Neuronal stem cell (in vitro differentiated cells): Measurements from ENCODE around the gene CTH.
"Not testable (repeated sequence)": the region's sequence is repeated elsewhere in the genome, so short reads cannot be mapped to it uniquely, and the experiment has no call there.

Experiments
- DNase-seq: peaks from one replicate; pipeline ENCODE4 v3.0.0-alpha.2; 2013; ENCODE audit warnings: low spot score
- H2AFZ ChIP-seq: one replicate; pipeline ENCODE4 v1.6.1; 2013; ENCODE audit warnings: mild to moderate bottlenecking, low read length, inconsistent platforms
- H2AK5ac ChIP-seq: 2 replicates; pipeline ENCODE4 v1.6.1; 2013; ENCODE audit warnings: low read depth, mild to moderate bottlenecking, inconsistent platforms, low read length, moderate library complexity, mixed read lengths
- H2BK120ac ChIP-seq: 2 replicates; pipeline ENCODE4 v1.6.1; 2013; ENCODE audit warnings: low read depth, mild to moderate bottlenecking, inconsistent platforms, low read length, moderate library complexity, mixed read lengths
- H2BK12ac ChIP-seq: one replicate; pipeline ENCODE4 v1.6.1; 2013; ENCODE audit warnings: low read length, inconsistent platforms
- H2BK15ac ChIP-seq: 2 replicates; pipeline ENCODE4 v1.6.1; 2013; ENCODE audit warnings: mild to moderate bottlenecking, low read length, inconsistent platforms, mixed read lengths
- H2BK5ac ChIP-seq: one replicate; pipeline ENCODE4 v1.6.1; 2013; ENCODE audit warnings: inconsistent platforms, mild to moderate bottlenecking, low read length, moderate library complexity
- H3K14ac ChIP-seq: one replicate; pipeline ENCODE4 v1.6.1; 2013; ENCODE audit warnings: low read length, inconsistent platforms
- H3K18ac ChIP-seq: 2 replicates; pipeline ENCODE4 v1.6.1; 2013; ENCODE audit warnings: low read length, inconsistent platforms
- H3K23ac ChIP-seq: 2 replicates; pipeline ENCODE4 v1.6.1; 2013; ENCODE audit warnings: low read depth, mild to moderate bottlenecking, mixed read lengths, low read length, inconsistent platforms; ENCODE audit not compliant: poor library complexity
- H3K27ac ChIP-seq: replicated peaks from 3 replicates; pipeline ENCODE4 v1.5.1; 2013; ENCODE audit warnings: low read length, inconsistent platforms
- H3K27me3 ChIP-seq, 3 experiments: 2 replicates each; pipeline ENCODE4 v1.6.1; 2013; ENCODE audit warnings: low read length in 3 of 3, mild to moderate bottlenecking in 2 of 3, inconsistent platforms in 1 of 3, low read depth in 1 of 3, mixed read lengths in 1 of 3, moderate library complexity in 1 of 3; ENCODE audit not compliant: control insufficient read depth in 3 of 3, insufficient read depth in 3 of 3
- H3K36me3 ChIP-seq, 2 donors: replicated peaks in 1 of 2; 2 replicates each; pipeline ENCODE4 v1.6.1; 2013; ENCODE audit warnings: low read length in 2 of 2; ENCODE audit not compliant: control insufficient read depth in 2 of 2, insufficient read depth in 2 of 2
- H3K4ac ChIP-seq: 2 replicates; pipeline ENCODE4 v1.6.1; 2013; ENCODE audit warnings: inconsistent platforms, mild to moderate bottlenecking, low read length, moderate library complexity
- H3K4me1 ChIP-seq, 2 donors: 1 replicate in 1 of 2; 2 replicates in 1 of 2; pipeline ENCODE4 v1.6.1; 2013; ENCODE audit warnings: low read length in 2 of 2, low read depth in 1 of 2; ENCODE audit not compliant: control insufficient read depth in 2 of 2, insufficient read depth in 1 of 2
- H3K4me2 ChIP-seq: one replicate; pipeline ENCODE4 v1.6.1; 2013; ENCODE audit warnings: mild to moderate bottlenecking, low read length, inconsistent platforms; ENCODE audit not compliant: insufficient read depth, poor library complexity, severe bottlenecking
- H3K4me3 ChIP-seq, 2 donors: 2 replicates each; pipeline ENCODE4 v1.5.1; 2013; ENCODE audit warnings: low read length in 2 of 2, mild to moderate bottlenecking in 2 of 2, inconsistent platforms in 1 of 2, moderate library complexity in 1 of 2
- H3K79me1 ChIP-seq: one replicate; pipeline ENCODE4 v1.6.1; 2013; ENCODE audit warnings: low read depth, mild to moderate bottlenecking, inconsistent platforms, low read length, moderate library complexity
- H3K9ac ChIP-seq: one replicate; pipeline ENCODE4 v1.6.1; 2013; ENCODE audit warnings: mild to moderate bottlenecking, low read depth, low read length, inconsistent platforms; ENCODE audit not compliant: poor library complexity
- H3K9me3 ChIP-seq, 2 donors: replicated peaks in 1 of 2; 2 replicates each; pipeline versions ENCODE3 to v1.6.1; 2013; ENCODE audit warnings: low read length in 2 of 2, mild to moderate bottlenecking in 2 of 2, inconsistent platforms in 1 of 2, low read depth in 1 of 2, mixed read lengths in 1 of 2, moderate library complexity in 1 of 2; ENCODE audit not compliant: control insufficient read depth in 2 of 2, insufficient read depth in 1 of 2
- H4K8ac ChIP-seq: one replicate; pipeline ENCODE4 v1.6.1; 2013; ENCODE audit warnings: low read depth, mild to moderate bottlenecking, inconsistent platforms, low read length, moderate library complexity
- H4K91ac ChIP-seq: one replicate; pipeline ENCODE4 v1.6.1; 2013; ENCODE audit warnings: low read length, low read depth, mild to moderate bottlenecking, inconsistent platforms; ENCODE audit not compliant: poor library complexity
- WGBS, 2 donors: extraction: QIAGEN DNeasy Blood & Tissue Kit; methylation state at CpG; one replicate each; pipeline ENCODE4 v1.1.7; 2013; ENCODE audit warnings: missing lambda C conversion rate in 2 of 2, mixed read lengths in 1 of 2; ENCODE audit not compliant: insufficient read length in 2 of 2, insufficient replicate concordance in 1 of 2; ENCODE audit errors: extremely low coverage in 2 of 2; 5-methylcytosine and 5-hydroxymethylcytosine counted together

The CTH gene

DNA sequence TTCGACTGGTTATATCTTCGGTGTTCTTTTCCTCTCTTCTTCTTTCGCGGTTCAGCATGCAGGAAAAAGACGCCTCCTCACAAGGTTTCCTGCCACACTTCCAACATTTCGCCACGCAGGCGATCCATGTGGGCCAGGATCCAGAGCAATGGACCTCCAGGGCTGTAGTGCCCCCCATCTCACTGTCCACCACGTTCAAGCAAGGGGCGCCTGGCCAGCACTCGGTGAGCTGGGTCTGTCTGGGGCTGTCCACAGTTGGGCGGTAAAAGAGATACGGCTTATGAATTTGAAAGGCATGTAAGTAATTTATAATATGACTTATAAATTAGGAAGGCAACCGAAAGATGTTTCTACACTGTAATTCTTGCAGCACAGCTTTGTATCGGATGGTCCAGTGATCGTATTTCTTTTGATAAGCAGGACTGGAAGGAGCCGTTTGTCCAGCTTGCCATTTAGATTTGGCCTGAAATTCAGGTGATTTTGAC lies 334 bp downstream of the CTH start:
- H3K27me3 ChIP-seq = no peaks in the 10 kb centered on the region
- H3K4ac ChIP-seq = no peak overlapping the region
- no CpG with 5 or more reads among the region's 17 CpGs for WGBS, 2 donors
- peak overlapping the region; percentile 89 for H2AFZ ChIP-seq
- H3K14ac ChIP-seq = no peak overlapping the region
- no peaks in the 10 kb centered on the region for H3K9me3 ChIP-seq
- peak overlapping the region; percentile 61 for H3K4me2 ChIP-seq
- peaks cover 2 to 3% of the 10 kb centered on the region in 2 donors for H3K4me1 ChIP-seq
- peak overlapping the region; percentile 29 for H3K23ac ChIP-seq
- H2AK5ac ChIP-seq = no peak overlapping the region
- H4K8ac ChIP-seq = peak overlapping the region; percentile 43
- H2BK12ac ChIP-seq = no peak overlapping the region
- no peak overlapping the region for H3K9ac ChIP-seq
- no peak overlapping the region for H2BK15ac ChIP-seq
- DNase-seq = no peak
- H3K36me3 ChIP-seq = peaks cover 0 to 9% of the 10 kb centered on the region in 2 donors
- peak overlapping the region; percentile 92 for H3K27ac ChIP-seq
- peaks cover 4% of the 10 kb centered on the region for H3K79me1 ChIP-seq
- peak overlapping the region; percentile 95 for H3K18ac ChIP-seq
- H4K91ac ChIP-seq = no peak overlapping the region
- no peak overlapping the region for H2BK120ac ChIP-seq
- peak overlapping the region; percentile 97 for H2BK5ac ChIP-seq
- peak overlapping the region; percentile 56 to 95 for H3K4me3 ChIP-seq

DNA sequence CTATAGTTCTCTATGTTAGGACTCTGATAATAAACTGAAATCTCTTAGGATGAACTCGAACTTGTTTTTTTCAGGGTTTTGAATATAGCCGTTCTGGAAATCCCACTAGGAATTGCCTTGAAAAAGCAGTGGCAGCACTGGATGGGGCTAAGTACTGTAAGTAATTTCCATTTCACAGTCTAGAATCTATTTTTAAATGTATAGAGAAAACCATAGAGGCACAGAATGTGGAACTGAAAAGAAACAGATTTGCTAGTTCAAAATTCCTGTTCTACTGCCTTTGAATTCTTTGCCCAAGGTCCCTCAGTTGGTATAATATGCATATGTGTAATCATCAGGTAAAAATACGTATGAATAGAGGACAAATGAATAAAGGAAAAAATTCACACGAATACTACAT lies 4.8 kb downstream of the CTH start:
- no peak overlapping the region for H2BK5ac ChIP-seq
- no peak overlapping the region for H3K4me3 ChIP-seq
- H2AK5ac ChIP-seq = no peak overlapping the region
- no peak overlapping the region for H2AFZ ChIP-seq
- H3K14ac ChIP-seq = no peak overlapping the region
- H2BK15ac ChIP-seq = no peak overlapping the region
- H2BK120ac ChIP-seq = no peak overlapping the region
- no peak overlapping the region for H4K91ac ChIP-seq
- H3K79me1 ChIP-seq = peaks cover 4% of the 10 kb centered on the region
- H3K27ac ChIP-seq = no peak overlapping the region
- no peak overlapping the region for H3K9ac ChIP-seq
- no peak for DNase-seq
- H4K8ac ChIP-seq = no peak overlapping the region
- no CpG with 5 or more reads among the region's 4 CpGs for WGBS, 2 donors
- no peak overlapping the region for H2BK12ac ChIP-seq
- no peak overlapping the region for H3K4me2 ChIP-seq
- no peaks in the 10 kb centered on the region for H3K27me3 ChIP-seq
- H3K4ac ChIP-seq = no peak overlapping the region
- H3K9me3 ChIP-seq = no peaks in the 10 kb centered on the region
- H3K4me1 ChIP-seq = peaks cover 0 to 3% of the 10 kb centered on the region in 2 donors
- no peak overlapping the region for H3K18ac ChIP-seq
- no peak overlapping the region for H3K23ac ChIP-seq
- peaks cover 0 to 28% of the 10 kb centered on the region in 2 donors for H3K36me3 ChIP-seq

GRCh38 chr1:70418973-70419734 lies 8.1 kb downstream of the CTH start:
- H4K91ac ChIP-seq, H3K18ac ChIP-seq, H3K27me3 ChIP-seq, H2AK5ac ChIP-seq, H3K14ac ChIP-seq, H3K23ac ChIP-seq, H3K9ac ChIP-seq, H2AFZ ChIP-seq, H3K4me1 ChIP-seq, DNase-seq, H3K9me3 ChIP-seq, H3K27ac ChIP-seq, H3K4me3 ChIP-seq, H2BK5ac ChIP-seq, H4K8ac ChIP-seq, H2BK15ac ChIP-seq, H3K4me2 ChIP-seq, H3K79me1 ChIP-seq, H2BK12ac ChIP-seq, H3K4ac ChIP-seq, H2BK120ac ChIP-seq: not testable (repeated sequence)
- WGBS, 2 donors = no CpG with 5 or more reads among the region's 4 CpGs
- H3K36me3 ChIP-seq = peaks cover 0 to 37% of the 10 kb centered on the region in 2 donors

DNA sequence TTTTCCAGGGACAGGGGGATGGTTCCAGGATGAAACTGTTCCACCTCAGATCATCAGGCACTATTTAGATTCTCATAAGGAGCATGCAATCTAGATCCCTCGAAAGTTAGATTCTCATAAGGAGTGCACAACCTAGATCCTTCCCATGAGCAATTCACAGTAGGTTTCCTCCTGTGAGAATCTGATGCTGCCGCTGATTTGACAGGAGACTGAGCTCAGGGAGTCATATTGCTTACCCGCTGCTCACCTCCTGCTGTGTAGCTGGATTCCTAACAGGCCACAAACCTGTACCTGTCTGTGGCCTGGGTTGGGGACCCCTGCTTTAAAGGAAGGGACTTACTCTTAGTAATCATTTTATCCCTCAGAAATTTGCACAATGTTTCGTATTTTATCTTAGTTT lies 9.3 kb downstream of the CTH start:
- Histone ChIP-seq H3K36me3 (peaks cover 0 to 41% of the 10 kb centered on the region in 2 donors), H4K8ac (no peak overlapping the region), H3K9ac (no peak overlapping the region), H2BK15ac (no peak overlapping the region), H3K79me1 (no peaks in the 10 kb centered on the region), H3K14ac (no peak overlapping the region), H3K4ac (no peak overlapping the region), H3K23ac (no peak overlapping the region), H3K27ac (no peak overlapping the region), H3K18ac (no peak overlapping the region), H3K27me3 (no peaks in the 10 kb centered on the region), H2BK12ac (no peak overlapping the region), H3K4me2 (no peak overlapping the region), H3K4me1 (no peaks in the 10 kb centered on the region), H4K91ac (no peak overlapping the region), H2BK120ac (no peak overlapping the region), H2BK5ac (no peak overlapping the region), H3K9me3 (no peaks in the 10 kb centered on the region), H2AK5ac (no peak overlapping the region), H3K4me3 (no peak overlapping the region), H2AFZ (no peak overlapping the region)
- DNase-seq = no peak
- no CpG with 5 or more reads among the region's 4 CpGs for WGBS, 2 donors
